ENCODE results near the gene KIF1A. TPM values are rescaled to one million over a fixed set of nuclear protein-coding genes. Genes with fewer than 3 reads are reported as not detected.
"Not testable (repeated sequence)": the region's sequence is repeated elsewhere in the genome, so short reads cannot be mapped to it uniquely, and the experiment has no call there.

Gene KIF1A
- total RNA-seq, 1 donor from 2014 or later, result 29.9 TPM

GRCh38 chr2:240690421-240691074, 129.5 kb downstream of the KIF1A start:
- not testable (repeated sequence) for H3K36me3 Mint-ChIP-seq; H3K4me3 ChIP-seq; H4K20me1 ChIP-seq (ENCODE audit: low read depth); H3K79me2 ChIP-seq (ENCODE audit: low read depth); H3K9ac ChIP-seq; H3K4me1 ChIP-seq; H2AFZ ChIP-seq (replicated peaks); H3K27ac ChIP-seq; H3K36me3 ChIP-seq; H3K27me3 Mint-ChIP-seq (ENCODE audit: insufficient read depth, low read depth); H3K9me3 Mint-ChIP-seq; DNase-seq (ENCODE audit: low spot score); H3F3A ChIP-seq (ENCODE audit: low read depth); H3K9me3 ChIP-seq (ENCODE audit: low read depth); H3K4me1 Mint-ChIP-seq; H3K27me3 ChIP-seq; H3K27ac Mint-ChIP-seq; H3K4me2 ChIP-seq; H3K4me3 Mint-ChIP-seq

GRCh38 chr2:240689975-240690374, 130.0 kb downstream of the KIF1A start:
- Mint-ChIP-seq H3K36me3 (no peaks in the 10 kb centered on the region), H3K27ac (no peak overlapping the region), H3K9me3 (no peaks in the 10 kb centered on the region), H3K4me1 (no peaks in the 10 kb centered on the region), H3K27me3 (ENCODE audit: insufficient read depth, low read depth) (peaks cover 2% of the 10 kb centered on the region), H3K4me3 (no peak overlapping the region)
- H3K27me3 ChIP-seq, result no peaks in the 10 kb centered on the region
- H3K4me3 ChIP-seq, result no peak overlapping the region
- no peaks in the 10 kb centered on the region for H3K36me3 ChIP-seq
- no peak for DNase-seq (ENCODE audit: low spot score)
- H3F3A ChIP-seq (ENCODE audit: low read depth), result no peaks in the 10 kb centered on the region
- H2AFZ ChIP-seq (replicated peaks), result no peak overlapping the region
- no peak overlapping the region for H3K9ac ChIP-seq
- H3K27ac ChIP-seq, result no peak overlapping the region
- TF ChIP-seq EZH2phosphoT487 (IDR thresholded peaks at IDR 0.05) (no peak), EZH2 (IDR thresholded peaks at IDR 0.05) (no peak), CTCF (IDR thresholded peaks at IDR 0.05) (no peak)
- no peaks in the 10 kb centered on the region for H3K4me1 ChIP-seq
- no peaks in the 10 kb centered on the region for H4K20me1 ChIP-seq (ENCODE audit: low read depth)
- H3K4me2 ChIP-seq, result no peak overlapping the region
- no peaks in the 10 kb centered on the region for H3K79me2 ChIP-seq (ENCODE audit: low read depth)
- H3K9me3 ChIP-seq (ENCODE audit: low read depth), result no peaks in the 10 kb centered on the region

GRCh38 chr2:240688553-240688919, 131.5 kb downstream of the KIF1A start:
- Histone ChIP-seq H3K36me3 (no peaks in the 10 kb centered on the region), H3K27ac (no peak overlapping the region), H3K79me2 (ENCODE audit: low read depth) (no peaks in the 10 kb centered on the region), H3K4me1 (no peaks in the 10 kb centered on the region), H2AFZ (replicated peaks) (no peak overlapping the region), H3K9ac (no peak overlapping the region), H3K4me2 (no peak overlapping the region), H4K20me1 (ENCODE audit: low read depth) (no peaks in the 10 kb centered on the region), H3K27me3 (no peaks in the 10 kb centered on the region), H3K4me3 (no peak overlapping the region), H3K9me3 (ENCODE audit: low read depth) (no peaks in the 10 kb centered on the region), H3F3A (ENCODE audit: low read depth) (no peaks in the 10 kb centered on the region)
- Mint-ChIP-seq H3K27ac (no peak overlapping the region), H3K27me3 (ENCODE audit: insufficient read depth, low read depth) (peaks cover 2% of the 10 kb centered on the region), H3K36me3 (no peaks in the 10 kb centered on the region), H3K4me1 (no peaks in the 10 kb centered on the region), H3K9me3 (no peaks in the 10 kb centered on the region), H3K4me3 (no peak overlapping the region)
- DNase-seq (ENCODE audit: low spot score), result no peak
- TF ChIP-seq CTCF (IDR thresholded peaks at IDR 0.05) (no peak), EZH2 (IDR thresholded peaks at IDR 0.05) (no peak), EZH2phosphoT487 (IDR thresholded peaks at IDR 0.05) (no peak)

- Histone ChIP-seq H2AFZ (replicated peaks) (no peak overlapping the region), H3K36me3 (no peaks in the 10 kb centered on the region), H3F3A (ENCODE audit: low read depth) (no peaks in the 10 kb centered on the region), H3K4me2 (no peak overlapping the region), H3K4me3 (no peak overlapping the region), H3K9me3 (ENCODE audit: low read depth) (no peaks in the 10 kb centered on the region), H3K79me2 (ENCODE audit: low read depth) (no peaks in the 10 kb centered on the region), H3K27ac (no peak overlapping the region), H3K27me3 (no peaks in the 10 kb centered on the region), H3K4me1 (no peaks in the 10 kb centered on the region), H4K20me1 (ENCODE audit: low read depth) (no peaks in the 10 kb centered on the region), H3K9ac (no peak overlapping the region)
- no peak for TF ChIP-seq EZH2phosphoT487 (IDR thresholded peaks at IDR 0.05)
- no peak for TF ChIP-seq EZH2 (IDR thresholded peaks at IDR 0.05)
- no peak for TF ChIP-seq CTCF (IDR thresholded peaks at IDR 0.05)
- Mint-ChIP-seq H3K4me1 (no peaks in the 10 kb centered on the region), H3K9me3 (no peaks in the 10 kb centered on the region), H3K36me3 (no peaks in the 10 kb centered on the region), H3K4me3 (no peak overlapping the region), H3K27ac (no peak overlapping the region), H3K27me3 (ENCODE audit: insufficient read depth, low read depth) (peaks cover 2% of the 10 kb centered on the region)
- no peak for DNase-seq (ENCODE audit: low spot score)
These were observed 132.1 kb downstream of the KIF1A start for GRCh38 chr2:240687741-240688552.
